Astrocyte of the cerebellum (primary cell): ENCODE data around the gene CA12.

Experiments used
- DNase-seq: peaks from one replicate; pipeline ENCODE4 v3.0.0-alpha.2; 2011; ENCODE audit warnings: low read depth
- H3K4me3 ChIP-seq: 2 replicates; pipeline ENCODE4 v1.5.1; 2011; ENCODE audit warnings: mild to moderate bottlenecking, low read depth, low read length, moderate library complexity
- CTCF ChIP-seq: IDR thresholded peaks from 2 replicates; pipeline ENCODE4 v1.5.1; 2012; ENCODE audit warnings: low read length, low read depth, moderate library complexity, mild to moderate bottlenecking; ENCODE audit errors: missing control alignments
- in situ Hi-C: cut with HindIII; loops from 2 replicates; pipeline ENCODE4 v1.10.0; 2017; ENCODE audit warnings: low sequenced_read_pairs

CA12 gene

GRCh38 chr15:63378946-63379345, 2.7 kb downstream of the CA12 start:
- DNase-seq: no peak
- in situ Hi-C loops: no loop called here
- no peak overlapping the region for H3K4me3 ChIP-seq
- TF ChIP-seq CTCF: no peak

GRCh38 chr15:63374686-63375520, 6.7 kb downstream of the CA12 start:
- in situ Hi-C loops: no loop called here
- no peak for TF ChIP-seq CTCF
- peak; percentile 63 for DNase-seq
- H3K4me3 ChIP-seq: no peak overlapping the region

- H3K4me3 ChIP-seq: no peak overlapping the region
- in situ Hi-C loops: no loop called here
- no peak for DNase-seq
- no peak for TF ChIP-seq CTCF
Measured at GRCh38 chr15:63373866-63374548, 7.6 kb downstream of the CA12 start.

- in situ Hi-C loops: no loop called here
- H3K4me3 ChIP-seq: no peak overlapping the region
- TF ChIP-seq CTCF: no peak
- DNase-seq: no peak
Measured at GRCh38 chr15:63373330-63373729, 8.3 kb downstream of the CA12 start.

- TF ChIP-seq CTCF: no peak
- in situ Hi-C loops: no loop called here
- DNase-seq: no peak
Measured at GRCh38 chr15:63372753-63373152, 8.9 kb downstream of the CA12 start.

GRCh38 chr15:63372018-63372705, 9.5 kb downstream of the CA12 start:
- no peak overlapping the region for H3K4me3 ChIP-seq
- in situ Hi-C loops: no loop called here
- peak; percentile 85 for DNase-seq
- TF ChIP-seq CTCF: no peak

More at GRCh38 chr15:63372753-63373152, 8.9 kb downstream of the CA12 start:
- no peak overlapping the region for H3K4me3 ChIP-seq
